HepG2 (cell line): ENCODE measurements around the gene ARPIN. TPM values are rescaled to one million over a fixed set of nuclear protein-coding genes. Genes with fewer than 3 reads are reported as not detected.

Experiments used
- ATAC-seq: fragments of 200-7000 bp; cut with Tn5 transposase; 3 replicates; pipeline ENCODE4 v1.9.1; 2020; ENCODE audit warnings: mild to moderate bottlenecking, moderate library complexity
- BruUV-seq: library from RNA; stranded (reverse); fragments of 400-500 nt; replicated peaks from 2 replicates; lab custom pipeline; 2021; lab: Mats Ljungman, UMichigan
- CTCF ChIA-PET: fragments of 300-600 bp; formaldehyde crosslinking; extraction: SDS; loops from one replicate; lab custom pipeline; 2021; ENCODE audit warnings: low total read pairs, inconsistent platforms, low intra/inter-chr PET ratio; lab: Yijun Ruan, JAX
- POLR2A ChIA-PET: fragments of 350-600 bp; sonication (Branson Sonifier 250); formaldehyde crosslinking; loops from one replicate; lab custom pipeline; 2020; ENCODE audit warnings: antibody characterized with exemption, inconsistent platforms; lab: Yijun Ruan, JAX
- DNase-seq: peaks from one replicate; pipeline ENCODE4 v3.0.0-alpha.2; 2015; ENCODE audit warnings: low spot score
- FAIRE-seq: peaks from 3 replicates; lab custom pipeline; 2011; peaks lifted over from hg19 to GRCh38; lab: Jason Lieb, UNC
- H2AFZ ChIP-seq: one replicate; pipeline ENCODE4 v1.6.1; 2011; ENCODE audit warnings: low read length, inconsistent platforms
- H3K27ac ChIP-seq: fragments of 300-600 bp; 3 replicates; pipeline ENCODE4 v1.8.0; 2011; ENCODE audit warnings: mixed run types, mild to moderate bottlenecking, mixed read lengths, low read length, inconsistent platforms; ENCODE audit not compliant: insufficient read depth; ENCODE audit errors: extremely low read length
- H3K27me3 ChIP-seq, 2 experiments: fragments of 200-600 bp in 1 of 2; 2 replicates in 1 of 2; 3 replicates in 1 of 2; pipeline versions ENCODE4 v1.6.0 to v1.8.0; 2011; ENCODE audit warnings: low read length in 2 of 2, mild to moderate bottlenecking in 2 of 2, moderate library complexity in 2 of 2, inconsistent platforms in 1 of 2; ENCODE audit not compliant: insufficient read depth in 2 of 2, control insufficient read depth in 1 of 2
- H3K36me3 ChIP-seq, 2 experiments: fragments of 200-600 bp in 1 of 2; replicated peaks in 1 of 2; 2 replicates in 1 of 2; 3 replicates in 1 of 2; pipeline versions ENCODE4 v1.5.1 to v1.8.0; 2011; ENCODE audit warnings: low read length in 2 of 2, inconsistent platforms in 1 of 2; ENCODE audit not compliant: insufficient read depth in 2 of 2, control insufficient read depth in 1 of 2
- H3K4me1 ChIP-seq: 2 replicates; pipeline ENCODE4 v1.5.1; 2012; ENCODE audit warnings: low read length, inconsistent platforms; ENCODE audit not compliant: insufficient read depth
- H3K4me2 ChIP-seq: 2 replicates; pipeline ENCODE4 v1.6.0; 2011; ENCODE audit warnings: low read depth, low read length, inconsistent platforms
- H3K4me3 ChIP-seq, 3 experiments: fragments of 200-600 bp in 1 of 3; sonication (generic), shearing (Covaris generic) in 1 of 3; replicated peaks in 1 of 3; 2 replicates each; pipeline ENCODE4 v1.5.1; 2011 to 2016; ENCODE audit warnings: low read length in 3 of 3, inconsistent platforms in 2 of 3, low read depth in 2 of 3, mild to moderate bottlenecking in 2 of 3, control low read depth in 1 of 3, mixed read lengths in 1 of 3; ENCODE audit not compliant: insufficient read depth in 1 of 3
- H3K79me2 ChIP-seq: one replicate; pipeline ENCODE4 v1.6.1; 2011; ENCODE audit warnings: low read length, inconsistent platforms; ENCODE audit not compliant: insufficient read depth
- H3K9ac ChIP-seq: 2 replicates; pipeline ENCODE4 v1.6.0; 2011; ENCODE audit warnings: mild to moderate bottlenecking, low read depth, low read length, inconsistent platforms; ENCODE audit not compliant: insufficient read depth
- H3K9me3 ChIP-seq: 2 replicates; pipeline ENCODE4 v1.5.1; 2012; ENCODE audit warnings: mild to moderate bottlenecking, low read length
- H4K20me1 ChIP-seq: 2 replicates; pipeline ENCODE4 v1.6.0; 2011; ENCODE audit warnings: inconsistent platforms, mild to moderate bottlenecking, low read length, moderate library complexity; ENCODE audit not compliant: insufficient read depth
- CEBPZ ChIP-seq: IDR thresholded peaks from 2 replicates; pipeline ENCODE4 v1.6.1; 2012; ENCODE audit warnings: low read length, improper control_type of control experiment
- FOSL1 ChIP-seq: sonication (generic); formaldehyde crosslinking; IDR thresholded peaks from 2 replicates; pipeline ENCODE4 v1.9.0; 2021; ENCODE audit warnings: missing genetic modification reagents, borderline replicate concordance
- HMGA1 ChIP-seq: sonication (generic); formaldehyde crosslinking; conservative IDR thresholded peaks from 2 replicates; pipeline ENCODE4 v1.4.0; 2020; ENCODE audit warnings: missing genetic modification reagents
- JUN ChIP-seq: sonication (generic); formaldehyde crosslinking; IDR thresholded peaks from 2 replicates; pipeline ENCODE4 v1.4.0; 2020; ENCODE audit warnings: mild to moderate bottlenecking, missing genetic modification reagents
- MTF1 ChIP-seq: sonication (generic); formaldehyde crosslinking; IDR thresholded peaks from 2 replicates; pipeline ENCODE4 v1.5.0; 2020; ENCODE audit warnings: missing genetic modification reagents
- PHF5A ChIP-seq: IDR thresholded peaks from one replicate; pipeline ENCODE4 v1.6.1; 2018; ENCODE audit warnings: low read depth, missing genetic modification reagents; ENCODE audit not compliant: unreplicated experiment
- PLSCR1 ChIP-seq: sonication (generic); formaldehyde crosslinking; IDR thresholded peaks from 2 replicates; pipeline ENCODE4 v1.5.0; 2020; ENCODE audit warnings: missing genetic modification reagents, mild to moderate bottlenecking, borderline replicate concordance
- SMARCC2 ChIP-seq: fragments of 450-650 bp; IDR thresholded peaks from 2 replicates; pipeline ENCODE4 v1.6.1; 2017; ENCODE audit warnings: antibody characterized with exemption, mild to moderate bottlenecking
- ZKSCAN8 ChIP-seq: IDR thresholded peaks from 2 replicates; pipeline ENCODE4 v1.6.1; 2016; ENCODE audit warnings: borderline replicate concordance, missing genetic modification reagents, missing compliant biosample characterization
- ZNF687 ChIP-seq: sonication (generic); formaldehyde crosslinking; IDR thresholded peaks from 2 replicates; pipeline ENCODE4 v1.5.1; 2020; ENCODE audit warnings: mild to moderate bottlenecking, missing genetic modification reagents, moderate library complexity
- ZNF841 ChIP-seq: sonication (generic); formaldehyde crosslinking; IDR thresholded peaks from 2 replicates; pipeline ENCODE4 v1.8.1; 2023; ENCODE audit warnings: missing genetic modification reagents, borderline replicate concordance
- ZNF883 ChIP-seq: sonication (generic); formaldehyde crosslinking; IDR thresholded peaks from 2 replicates; pipeline ENCODE4 v1.5.1; 2020; ENCODE audit warnings: mild to moderate bottlenecking, missing genetic modification reagents; ENCODE audit errors: not compliant biosample characterization
- ZSCAN21 ChIP-seq: sonication (generic); formaldehyde crosslinking; IDR thresholded peaks from 2 replicates; pipeline ENCODE4 v1.8.0; 2022; ENCODE audit warnings: mild to moderate bottlenecking, missing genetic modification reagents, moderate library complexity, borderline replicate concordance
- ZXDC ChIP-seq: sonication (generic); formaldehyde crosslinking; IDR thresholded peaks from 2 replicates; pipeline ENCODE4 v1.5.0; 2020; ENCODE audit warnings: mild to moderate bottlenecking, missing genetic modification reagents
- WGBS: methylation state at CpG from one replicate; pipeline ENCODE4 v1.1.6; 2017; ENCODE audit warnings: low lambda C conversion rate; 5-methylcytosine and 5-hydroxymethylcytosine counted together
- in situ Hi-C: cut with HindIII; loops from 2 replicates; pipeline ENCODE4 v1.10.0; 2017; ENCODE audit warnings: low pct_unique_long_range_greater_than_20kb; ENCODE audit not compliant: extremely low pct_ligation_motif_present
- intact Hi-C: fragments of 100-400 bp; cut with micrococcal nuclease; formaldehyde crosslinking; loops from one replicate; pipeline ENCODE4 v1.10.0; 2022; ENCODE audit not compliant: unreplicated experiment
- polyA plus RNA-seq, 8 experiments: library from polyadenylated mRNA; depleted of rRNA in 3 of 8; stranded (reverse) in 7 of 8; unstranded in 1 of 8; fragments of >200 nt; fragmentation: Illumina TruSeq in 4 of 8; extraction: Trizol in 4 of 8; gene quantifications; 2 replicates each; pipeline versions ENCODE4 v1.2.1 to v1.2.3, GENCODE V29; 2011 to 2016; ENCODE audit warnings: low read depth in 4 of 8, missing spikeins in 1 of 8, mixed read lengths in 1 of 8; ENCODE audit not compliant: insufficient read depth in 1 of 8
- total RNA-seq, 5 experiments: library from RNA; depleted of rRNA; stranded (reverse); fragments of >200 nt; fragmentation: Illumina TruSeq; extraction: Trizol; gene quantifications; 2 replicates each; pipeline ENCODE4 v1.2.3, GENCODE V29; 2016; ENCODE audit warnings: low read depth in 1 of 5

The ARPIN gene
- total and polyA plus RNA-seq, 2 of the 13 experiments (the other 11 are each of a cell fraction or from before 2014, with no cell fraction given), result 2.8 to 5.0 TPM

GRCh38 chr15:89932880-89933279 lies 20.1 kb upstream of the ARPIN start:
- Histone ChIP-seq H4K20me1 (no peaks in the 10 kb centered on the region), H3K9me3 (no peaks in the 10 kb centered on the region), H3K36me3 (no peaks in the 10 kb centered on the region), H2AFZ (no peak overlapping the region), H3K4me2 (no peak overlapping the region), H3K79me2 (no peaks in the 10 kb centered on the region), H3K27me3 (peaks cover 0 to 22% of the 10 kb centered on the region in 2 experiments; a peak in 3 of 5 replicates), H3K27ac (no peak overlapping the region), H3K9ac (no peak overlapping the region), H3K4me1 (peaks cover 9% of the 10 kb centered on the region), H3K4me3 (no peak overlapping the region)
- ATAC-seq, result no peak
- intact Hi-C loops (no loop called here), in situ Hi-C loops (no loop called here)
- 71% methylated on average over 3 of the region's 3 CpGs for WGBS
- no peak for DNase-seq
- no peak for FAIRE-seq
- no TSS peak for BruUV-seq
- POLR2A ChIA-PET, result interaction anchor here (0.6 kb wide), 1 partner anchor 203 kb away, joined by 3 read pairs; no protein-coding TSS in a partner anchor
- CTCF ChIA-PET, result no interaction called here
- TF ChIP-seq PLSCR1 (CRISPR knock-in tag), result no peak
- TF ChIP-seq ZSCAN21 (CRISPR knock-in tag), result no peak
- no peak for TF ChIP-seq ZNF883 (CRISPR knock-in tag)
- no peak for TF ChIP-seq ZXDC
- no peak for TF ChIP-seq MTF1
- no peak for TF ChIP-seq JUN (CRISPR knock-in tag)
- TF ChIP-seq ZKSCAN8 (CRISPR knock-in tag), result no peak
- TF ChIP-seq FOSL1 (CRISPR knock-in tag), result no peak
- no peak for TF ChIP-seq SMARCC2
- no peak for TF ChIP-seq PHF5A (CRISPR knock-in tag)
- no peak for TF ChIP-seq HMGA1
- no peak for TF ChIP-seq CEBPZ
- TF ChIP-seq ZNF841 (CRISPR knock-in tag), result no peak
- no peak for TF ChIP-seq ZNF687 (CRISPR knock-in tag)
